WERI-Rb-1 (cell line): ENCODE measurements around the gene CHD6.

Experiments
- DNase-seq: peaks from one replicate; pipeline ENCODE4 v3.0.0-alpha.2; 2020
- H3K27ac ChIP-seq: fragments of 250-450 bp; sonication (Bioruptor Pico); 2 replicates; pipeline ENCODE4 v1.5.1; 2020; ENCODE audit warnings: mild to moderate bottlenecking, moderate library complexity
- H3K27me3 ChIP-seq: fragments of 250-450 bp; sonication (Bioruptor Pico); 2 replicates; pipeline ENCODE4 v1.5.1; 2021; ENCODE audit warnings: mild to moderate bottlenecking, low read depth, moderate library complexity; ENCODE audit not compliant: insufficient read depth, severe bottlenecking
- H3K36me3 ChIP-seq: fragments of 250-450 bp; sonication (Bioruptor Pico); 2 replicates; pipeline ENCODE4 v1.5.1; 2020; ENCODE audit warnings: mild to moderate bottlenecking, moderate library complexity
- H3K4me3 ChIP-seq: 2 replicates; pipeline ENCODE4 v1.5.1; 2011; ENCODE audit warnings: low read depth, mild to moderate bottlenecking, control low read depth, low read length
- H3K9me3 ChIP-seq: fragments of 250-450 bp; sonication (Bioruptor Pico); 2 replicates; pipeline ENCODE4 v1.5.1; 2021; ENCODE audit warnings: mild to moderate bottlenecking, moderate library complexity; ENCODE audit not compliant: severe bottlenecking
- CTCF ChIP-seq: IDR thresholded peaks from 2 replicates; pipeline ENCODE4 v1.5.1; 2011; ENCODE audit warnings: low read depth, mild to moderate bottlenecking, control low read depth, inconsistent platforms, low read length

The CHD6 gene

GRCh38 chr20:41592516-41593216, 25.5 kb downstream of the CHD6 start:
- peaks cover 3% of the 10 kb centered on the region for H3K9me3 ChIP-seq
- DNase-seq: no peak
- no peak for TF ChIP-seq CTCF
- peaks cover 8% of the 10 kb centered on the region for H3K36me3 ChIP-seq
- no peak overlapping the region for H3K27ac ChIP-seq
- H3K4me3 ChIP-seq: no peak overlapping the region
- H3K27me3 ChIP-seq: no peaks in the 10 kb centered on the region

- H3K36me3 ChIP-seq: peaks cover 5% of the 10 kb centered on the region; the same call in 1 of the 2 replicates
- peaks cover 6% of the 10 kb centered on the region for H3K9me3 ChIP-seq
- H3K27ac ChIP-seq: no peak overlapping the region
- TF ChIP-seq CTCF: no peak
- no peak for DNase-seq
- no peaks in the 10 kb centered on the region for H3K27me3 ChIP-seq
- H3K4me3 ChIP-seq: no peak overlapping the region
These were observed 30.2 kb downstream of the CHD6 start for GRCh38 chr20:41587956-41588355.

GRCh38 chr20:41587523-41587922, 30.7 kb downstream of the CHD6 start:
- TF ChIP-seq CTCF: no peak
- Histone ChIP-seq H3K27me3 (no peaks in the 10 kb centered on the region), H3K4me3 (no peak overlapping the region), H3K36me3 (peaks cover 5% of the 10 kb centered on the region; the same call in 1 of the 2 replicates), H3K27ac (no peak overlapping the region), H3K9me3 (peaks cover 6% of the 10 kb centered on the region)
- no peak for DNase-seq

GRCh38 chr20:41586772-41587171, 31.4 kb downstream of the CHD6 start:
- H3K27ac ChIP-seq: no peak overlapping the region
- no peak for TF ChIP-seq CTCF
- no peak overlapping the region for H3K4me3 ChIP-seq
- H3K36me3 ChIP-seq: peaks cover 5% of the 10 kb centered on the region; the same call in 1 of the 2 replicates
- no peak for DNase-seq
- no peaks in the 10 kb centered on the region for H3K27me3 ChIP-seq
- H3K9me3 ChIP-seq: peaks cover 6% of the 10 kb centered on the region

- no peak for TF ChIP-seq CTCF
- DNase-seq: no peak
- no peaks in the 10 kb centered on the region for H3K36me3 ChIP-seq
- no peaks in the 10 kb centered on the region for H3K9me3 ChIP-seq
- no peak overlapping the region for H3K4me3 ChIP-seq
- no peak overlapping the region for H3K27ac ChIP-seq
- H3K27me3 ChIP-seq: no peaks in the 10 kb centered on the region
These were observed 37.8 kb downstream of the CHD6 start for GRCh38 chr20:41580350-41580749.
